Breast epithelium (tissue), 3 donors: ENCODE measurements around the gene MCM3AP.

Experiments
- CTCF ChIP-seq, 3 donors: fragments of 450-650 bp; IDR thresholded peaks; one replicate each; pipeline ENCODE4 v1.5.1; 2016 to 2017; ENCODE audit warnings: antibody characterized with exemption in 3 of 3, mild to moderate bottlenecking in 3 of 3, moderate library complexity in 3 of 3
- POLR2A ChIP-seq: fragments of 450-650 bp; IDR thresholded peaks from one replicate; pipeline ENCODE4 v1.6.1; 2016; ENCODE audit warnings: antibody characterized with exemption, mild to moderate bottlenecking, moderate library complexity
- POLR2AphosphoS5 ChIP-seq, 3 donors: sonication (generic); formaldehyde crosslinking; IDR thresholded peaks; one replicate each; pipeline ENCODE4 v1.6.1; 2017; ENCODE audit warnings: antibody characterized with exemption in 3 of 3

DNA sequence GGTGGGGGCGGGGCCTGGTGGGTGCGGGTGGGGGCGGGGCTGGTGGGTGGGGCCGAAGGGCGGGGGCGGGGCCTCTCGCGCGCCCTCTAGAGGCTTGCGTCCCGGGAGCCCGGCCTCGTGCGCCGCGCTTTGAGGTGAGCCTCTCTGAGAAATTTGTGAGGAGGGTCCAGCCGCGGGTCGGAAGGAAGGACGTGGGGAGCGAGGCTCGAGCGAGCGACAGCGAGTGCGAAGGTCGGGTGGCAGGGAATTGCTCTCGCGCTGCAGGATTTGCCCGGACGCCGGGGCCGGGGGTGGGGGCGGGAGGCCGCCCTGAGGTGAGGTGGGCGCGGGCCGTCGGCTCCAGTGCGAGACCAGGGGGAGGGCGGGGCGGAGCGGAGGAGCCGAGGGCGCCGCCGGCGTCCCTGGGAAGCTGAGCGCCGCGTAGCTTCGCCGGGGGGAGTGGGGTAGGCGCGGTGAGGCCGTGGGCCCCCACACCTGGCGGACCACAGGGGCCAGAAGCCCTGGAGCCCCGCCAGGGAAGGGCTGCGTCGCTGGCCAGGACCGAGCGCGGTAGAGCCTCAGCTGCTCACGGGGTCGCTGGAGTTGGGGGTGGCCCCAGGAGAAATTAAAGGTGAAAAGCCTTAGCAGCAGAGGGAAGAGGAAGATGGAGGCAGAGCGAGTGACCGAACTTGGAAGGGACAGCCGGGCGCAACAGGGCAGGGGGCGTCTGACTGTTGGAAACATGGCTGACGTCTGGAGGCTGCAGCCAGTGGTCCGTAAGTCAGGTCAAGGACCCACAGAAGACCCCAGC is 56.1 kb downstream of the MCM3AP start:
- TF ChIP-seq CTCF (IDR thresholded peaks at IDR 0.05) = peak in 2 of 3 donors; percentile 20 to 32
- TF ChIP-seq POLR2A = no peak
- TF ChIP-seq POLR2AphosphoS5 (IDR thresholded peaks at IDR 0.05) = no peak
